IMR-90 (cell line): ENCODE measurements around the gene NOL9. TPM values are rescaled to one million over a fixed set of nuclear protein-coding genes. Genes with fewer than 3 reads are reported as not detected.

Experiments
- ATAC-seq: fragments of 200-7000 bp; cut with Tn5 transposase; 2 replicates; pipeline ENCODE4 v1.9.1; 2020; ENCODE audit warnings: low read depth, mild to moderate bottlenecking, moderate library complexity
- BruUV-seq: library from RNA; stranded (reverse); fragments of 400-500 nt; replicated peaks from 2 replicates; lab custom pipeline; 2021; lab: Mats Ljungman, UMichigan
- CTCF ChIA-PET: fragments of 300-600 bp; formaldehyde crosslinking; extraction: SDS; loops from one replicate; lab custom pipeline; 2021; ENCODE audit warnings: antibody characterized with exemption; lab: Yijun Ruan, JAX
- POLR2A ChIA-PET: fragments of 300-600 bp; sonication (Branson Sonifier 250); formaldehyde crosslinking; loops from one replicate; lab custom pipeline; 2022; ENCODE audit warnings: antibody characterized with exemption; ENCODE audit not compliant: unreplicated experiment; lab: Charles Lee
- DNase-seq: peaks from one replicate; pipeline ENCODE4 v3.0.0; 2013
- H2AFZ ChIP-seq: replicated peaks from 2 replicates; pipeline ENCODE3; 2013; ENCODE audit warnings: low read length, mild to moderate bottlenecking; ENCODE audit not compliant: poor library complexity
- H2AK5ac ChIP-seq: 2 replicates; pipeline ENCODE4 v1.6.1; 2013; ENCODE audit warnings: low read depth, low read length, inconsistent platforms
- H2AK9ac ChIP-seq: replicated peaks from 2 replicates; pipeline ENCODE3; 2013; ENCODE audit warnings: mild to moderate bottlenecking, low read depth, low read length, moderate library complexity; ENCODE audit not compliant: poor library complexity
- H2BK120ac ChIP-seq: 2 replicates; pipeline ENCODE4 v1.6.1; 2013; ENCODE audit warnings: low read depth, low read length, inconsistent platforms
- H2BK15ac ChIP-seq: 3 replicates; pipeline ENCODE4 v1.6.1; 2013; ENCODE audit warnings: low read depth, low read length, inconsistent platforms
- H2BK20ac ChIP-seq: 2 replicates; pipeline ENCODE4 v1.6.1; 2013; ENCODE audit warnings: low read depth, mild to moderate bottlenecking, inconsistent platforms, low read length, moderate library complexity
- H2BK5ac ChIP-seq: 2 replicates; pipeline ENCODE4 v1.6.1; 2013; ENCODE audit warnings: mild to moderate bottlenecking, low read depth, low read length, inconsistent platforms; ENCODE audit not compliant: poor library complexity, severe bottlenecking
- H3K14ac ChIP-seq: replicated peaks from 2 replicates; pipeline ENCODE4 v1.6.1; 2013; ENCODE audit warnings: low read depth, low read length, inconsistent platforms
- H3K18ac ChIP-seq: 2 replicates; pipeline ENCODE4 v1.6.1; 2013; ENCODE audit warnings: low read depth, low read length, control low read depth
- H3K23ac ChIP-seq: 2 replicates; pipeline ENCODE4 v1.6.1; 2013; ENCODE audit warnings: low read depth, low read length, inconsistent platforms
- H3K27ac ChIP-seq: 2 replicates; pipeline ENCODE4 v1.5.1; 2013; ENCODE audit warnings: mild to moderate bottlenecking, control low read depth, low read length; ENCODE audit not compliant: insufficient read depth
- H3K27me3 ChIP-seq: 2 replicates; pipeline ENCODE4 v1.6.1; 2013; ENCODE audit warnings: low read length; ENCODE audit not compliant: control insufficient read depth, insufficient read depth
- H3K36me3 ChIP-seq: 2 replicates; pipeline ENCODE4 v1.6.1; 2013; ENCODE audit warnings: low read length, mixed read lengths; ENCODE audit not compliant: control insufficient read depth, insufficient read depth
- H3K4ac ChIP-seq: 2 replicates; pipeline ENCODE4 v1.6.1; 2013; ENCODE audit warnings: low read depth, low read length, inconsistent platforms
- H3K4me1 ChIP-seq: 2 replicates; pipeline ENCODE4 v1.6.1; 2013; ENCODE audit warnings: low read length, mixed read lengths; ENCODE audit not compliant: control insufficient read depth, insufficient read depth
- H3K4me2 ChIP-seq: 2 replicates; pipeline ENCODE4 v1.6.1; 2013; ENCODE audit warnings: low read depth, mild to moderate bottlenecking, control low read depth, low read length, moderate library complexity
- H3K4me3 ChIP-seq: 2 replicates; pipeline ENCODE4 v1.5.1; 2013; ENCODE audit warnings: low read depth, mild to moderate bottlenecking, control low read depth, low read length, moderate library complexity; ENCODE audit not compliant: insufficient read depth
- H3K56ac ChIP-seq: 2 replicates; pipeline ENCODE4 v1.6.1; 2013; ENCODE audit warnings: low read length, inconsistent platforms; ENCODE audit not compliant: insufficient read depth; ENCODE audit errors: extremely low read depth
- H3K79me1 ChIP-seq, 2 experiments: 2 replicates each; pipeline ENCODE4 v1.6.1; 2013; ENCODE audit warnings: low read length in 2 of 2, inconsistent platforms in 1 of 2, low read depth in 1 of 2
- H3K9ac ChIP-seq: 2 replicates; pipeline ENCODE4 v1.6.1; 2013; ENCODE audit warnings: low read depth, low read length, control low read depth
- H3K9me1 ChIP-seq: 2 replicates; pipeline ENCODE4 v1.6.1; 2013; ENCODE audit warnings: low read length, inconsistent platforms; ENCODE audit not compliant: insufficient read depth
- H3K9me3 ChIP-seq: 2 replicates; pipeline ENCODE4 v1.6.1; 2013; ENCODE audit warnings: low read length; ENCODE audit not compliant: control insufficient read depth, insufficient read depth
- H4K20me1 ChIP-seq: 2 replicates; pipeline ENCODE4 v1.6.1; 2013; ENCODE audit warnings: low read length, inconsistent platforms; ENCODE audit not compliant: insufficient read depth
- H4K5ac ChIP-seq: 2 replicates; pipeline ENCODE4 v1.6.1; 2013; ENCODE audit warnings: mild to moderate bottlenecking, low read depth, low read length, control low read depth
- H4K8ac ChIP-seq, 2 experiments: 2 replicates each; pipeline ENCODE4 v1.6.1; 2013; ENCODE audit warnings: low read depth in 2 of 2, low read length in 2 of 2, control low read depth in 1 of 2, inconsistent platforms in 1 of 2
- H4K91ac ChIP-seq: 2 replicates; pipeline ENCODE4 v1.6.1; 2013; ENCODE audit warnings: low read depth, low read length, inconsistent platforms; ENCODE audit not compliant: insufficient read depth
- CHD1 ChIP-seq: IDR thresholded peaks from 2 replicates; pipeline ENCODE4 v1.6.1; 2012; ENCODE audit warnings: low read depth, low read length, improper control_type of control experiment
- FOS ChIP-seq: fragments of 150-350 bp; IDR thresholded peaks from 2 replicates; pipeline ENCODE4 v1.6.1; 2016; ENCODE audit warnings: low read depth, low read length
- NFE2L2 ChIP-seq: fragments of 150-350 bp; IDR thresholded peaks from 2 replicates; pipeline ENCODE4 v1.6.1; 2016; ENCODE audit warnings: low read depth, mild to moderate bottlenecking, low read length
- WGBS, 2 experiments: methylation state at CpG; one replicate each; pipeline versions ENCODE4 v1.1.5 to v1.1.7; 2013; ENCODE audit warnings: missing lambda C conversion rate in 2 of 2; ENCODE audit not compliant: insufficient read length in 1 of 2; ENCODE audit errors: extremely low coverage in 2 of 2; 5-methylcytosine and 5-hydroxymethylcytosine counted together
- dilution Hi-C: fragments of 300-500 bp; cut with HindIII; formaldehyde crosslinking; loops from one replicate; pipeline ENCODE4 v1.14.3; 2018; ENCODE audit warnings: low sequenced_read_pairs; ENCODE audit not compliant: unreplicated experiment
- in situ Hi-C: fragments of 300-500 bp; cut with MboI; formaldehyde crosslinking; loops from 3 replicates; pipeline ENCODE4 v1.14.3; 2019; ENCODE audit warnings: low sequenced_read_pairs, inconsistent platforms, mixed read lengths
- intact Hi-C: fragments of 100-400 bp; cut with micrococcal nuclease; formaldehyde crosslinking; loops from 2 replicates; pipeline ENCODE4 v1.10.0; 2022
- polyA plus RNA-seq, 3 experiments: library from polyadenylated mRNA; depleted of rRNA; stranded (reverse); fragments of >200 nt; gene quantifications; 2 replicates each; pipeline ENCODE4 v1.2.3, GENCODE V29; 2012; ENCODE audit warnings: low replicate concordance in 1 of 3
- total RNA-seq: library from RNA; depleted of rRNA; stranded (reverse); fragments of >200 nt; gene quantifications from 2 replicates; pipeline ENCODE4 v1.2.3, GENCODE V29; 2012

NOL9 gene
- total and polyA plus RNA-seq, 2 of the 4 experiments (the other 2 are of a cell fraction), result 13.0 to 19.2 TPM

DNA sequence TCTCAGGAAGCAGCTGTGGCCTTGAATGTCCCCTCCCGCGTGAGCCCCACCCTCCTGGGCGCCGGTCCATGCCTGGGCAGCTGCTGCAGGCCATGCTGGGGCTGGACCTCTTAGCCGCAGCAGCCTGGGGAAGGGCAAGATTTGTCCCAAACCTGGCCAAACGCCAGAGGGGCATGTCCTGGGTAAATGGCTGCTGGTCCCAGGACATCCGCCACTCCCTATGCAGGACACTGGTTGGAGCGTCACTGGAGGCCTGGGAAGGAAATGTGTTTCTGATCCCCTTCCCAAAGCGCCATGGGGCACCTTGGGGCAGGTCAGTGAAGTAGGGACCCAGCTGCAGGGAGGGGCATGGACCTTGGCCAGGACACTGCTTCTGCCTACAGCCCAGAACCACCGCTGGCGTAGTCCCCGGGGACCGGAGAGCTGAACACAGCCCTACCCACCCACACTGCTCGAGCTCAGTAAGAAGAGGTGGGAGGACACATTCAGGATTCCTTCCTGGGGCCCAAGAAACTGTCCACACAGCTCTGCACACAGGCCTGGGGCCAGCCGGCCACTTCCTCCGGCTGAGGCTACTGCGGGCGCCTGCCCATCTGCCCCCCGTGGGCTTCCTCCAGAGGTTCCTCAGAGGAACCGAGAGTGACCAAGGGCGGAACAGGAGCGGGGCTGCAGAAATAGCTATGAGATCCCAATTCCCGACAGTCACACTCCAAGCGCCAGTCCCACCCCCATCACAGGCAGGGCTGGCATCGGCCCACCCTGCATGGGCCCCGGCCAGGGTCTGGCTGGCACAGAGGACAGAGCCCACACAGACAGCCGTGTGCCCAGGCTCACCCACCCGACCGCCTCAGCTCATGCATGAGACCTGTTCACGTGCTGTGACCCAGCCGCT, 52.1 kb downstream of the NOL9 start:
- H2BK120ac ChIP-seq, result no peak overlapping the region
- no peak overlapping the region for H3K9ac ChIP-seq
- no peak overlapping the region for H2BK15ac ChIP-seq
- H3K4me1 ChIP-seq, result peaks cover 3% of the 10 kb centered on the region
- no peak overlapping the region for H3K56ac ChIP-seq
- H3K18ac ChIP-seq, result no peak overlapping the region
- in situ Hi-C loops (no loop called here), dilution Hi-C loops (no loop called here), intact Hi-C loops (no loop called here)
- 65% methylated on average over 21 of the region's 31 CpGs; no CpG with 5 or more reads in 1 of the 2 experiments for WGBS, 2 experiments
- H2AK9ac ChIP-seq, result no peak overlapping the region
- POLR2A ChIA-PET, result no interaction called here
- H3K27me3 ChIP-seq, result peaks cover 9% of the 10 kb centered on the region
- H3K9me1 ChIP-seq, result no peaks in the 10 kb centered on the region
- H3K4ac ChIP-seq, result no peak overlapping the region
- TF ChIP-seq CHD1, result no peak
- no peak for TF ChIP-seq NFE2L2
- TF ChIP-seq FOS, result no peak
- H4K20me1 ChIP-seq, result no peaks in the 10 kb centered on the region
- no peaks in the 10 kb centered on the region for H3K36me3 ChIP-seq
- H2AK5ac ChIP-seq, result no peak overlapping the region
- no peak overlapping the region for H3K14ac ChIP-seq
- H2AFZ ChIP-seq, result peak overlapping the region; percentile 43
- H3K23ac ChIP-seq, result no peak overlapping the region
- no peak overlapping the region for H2BK20ac ChIP-seq
- no peak overlapping the region for H4K91ac ChIP-seq
- no peak overlapping the region for H4K8ac ChIP-seq
- BruUV-seq, result no TSS peak
- ATAC-seq (no peak), DNase-seq (no peak)
- no peaks in the 10 kb centered on the region for H3K79me1 ChIP-seq
- H4K5ac ChIP-seq, result no peak overlapping the region
- H3K27ac ChIP-seq, result no peak overlapping the region
- H2BK5ac ChIP-seq, result no peak overlapping the region
- no peaks in the 10 kb centered on the region for H3K9me3 ChIP-seq
- no peak overlapping the region for H3K4me2 ChIP-seq
- no peak overlapping the region for H3K4me3 ChIP-seq
- CTCF ChIA-PET, result interaction anchor here (0.6 kb wide), 1 partner anchor 22 kb away, joined by 4 read pairs; no protein-coding TSS in a partner anchor
